Stimulated activated CD4-positive, alpha-beta T cell treated with anti-CD3 and anti-CD28 coated beads, TNF-alpha, amount 100 ng/mL, for 48 hours (primary cell): ENCODE measurements around the gene GRIFIN.
"Not testable (repeated sequence)": the region's sequence is repeated elsewhere in the genome, so short reads cannot be mapped to it uniquely, and the experiment has no call there.

Experiments
- DNase-seq, 3 donors: peaks; one replicate each; pipeline ENCODE4 v3.0.0-alpha.2; 2020; ENCODE audit warnings: low read depth in 3 of 3

GRIFIN gene

DNA sequence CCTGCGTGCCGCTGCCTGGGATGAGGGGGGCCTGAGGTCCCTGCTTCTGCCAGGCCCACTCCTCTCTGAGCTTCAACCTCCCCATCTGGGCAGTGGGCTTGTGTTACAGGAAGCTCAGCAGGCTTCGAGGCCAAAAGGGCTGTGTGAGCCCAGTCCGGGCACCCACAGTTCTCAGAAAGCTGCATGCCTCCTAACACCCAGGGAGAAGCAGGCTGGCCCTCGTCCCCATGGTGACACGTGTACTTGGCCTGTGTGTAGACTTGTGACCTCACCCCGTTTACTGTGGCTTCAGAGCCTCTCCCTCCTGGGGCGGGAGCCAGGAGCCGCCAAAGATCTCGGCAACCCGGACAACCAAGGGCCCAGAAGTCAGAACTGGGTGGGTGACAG lies 2.2 kb upstream of the GRIFIN start:
- DNase-seq: no peak

DNA sequence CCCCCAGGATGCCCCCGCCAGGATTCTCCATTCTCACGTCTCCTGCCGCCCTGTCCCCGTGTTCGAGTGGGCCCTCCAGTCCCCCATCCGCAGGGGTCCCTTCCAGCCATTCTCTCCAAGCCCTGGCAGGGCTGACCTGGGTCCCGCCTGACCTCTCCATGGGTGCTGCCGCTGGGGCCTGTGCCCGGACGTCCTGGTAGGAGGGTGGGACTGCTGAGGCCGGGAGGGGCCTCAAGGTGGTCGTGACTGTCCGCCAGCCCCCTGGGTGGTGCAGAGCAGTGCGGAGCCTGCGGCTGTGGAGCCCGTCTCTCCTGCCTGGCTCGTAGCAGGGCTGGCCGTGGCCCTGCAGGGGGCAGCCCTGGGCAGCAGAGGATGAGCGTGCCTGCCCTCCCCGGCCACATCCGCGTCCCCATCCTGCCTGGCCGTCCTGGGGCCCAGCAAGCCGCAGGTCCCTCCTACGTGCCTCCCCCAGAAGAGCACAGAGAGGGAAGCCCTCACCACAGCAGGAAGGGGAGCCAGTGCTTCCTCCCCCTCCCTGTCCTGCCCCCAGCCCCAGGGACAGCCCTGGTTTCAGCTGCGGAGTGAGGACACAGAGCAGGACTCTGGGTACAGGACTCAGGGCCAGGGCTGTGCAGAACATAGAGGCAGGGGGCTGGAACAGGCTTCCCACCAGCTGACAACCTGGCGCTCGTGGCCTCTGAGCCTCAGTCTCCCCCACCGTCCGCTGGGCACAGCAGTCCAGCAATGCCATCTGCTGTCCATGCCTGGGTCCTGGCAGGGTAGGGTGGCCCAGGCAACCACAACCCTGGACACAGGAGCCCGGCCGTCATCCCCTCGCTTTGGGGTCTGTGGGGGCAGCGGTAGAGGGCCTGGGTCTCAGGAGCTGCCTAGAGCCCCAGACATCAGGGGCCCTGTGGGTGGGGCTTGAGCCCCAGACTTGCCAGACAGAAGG lies 1.5 kb upstream of the GRIFIN start:
- DNase-seq: peak; percentile 14 to 52 (median 21)

DNA sequence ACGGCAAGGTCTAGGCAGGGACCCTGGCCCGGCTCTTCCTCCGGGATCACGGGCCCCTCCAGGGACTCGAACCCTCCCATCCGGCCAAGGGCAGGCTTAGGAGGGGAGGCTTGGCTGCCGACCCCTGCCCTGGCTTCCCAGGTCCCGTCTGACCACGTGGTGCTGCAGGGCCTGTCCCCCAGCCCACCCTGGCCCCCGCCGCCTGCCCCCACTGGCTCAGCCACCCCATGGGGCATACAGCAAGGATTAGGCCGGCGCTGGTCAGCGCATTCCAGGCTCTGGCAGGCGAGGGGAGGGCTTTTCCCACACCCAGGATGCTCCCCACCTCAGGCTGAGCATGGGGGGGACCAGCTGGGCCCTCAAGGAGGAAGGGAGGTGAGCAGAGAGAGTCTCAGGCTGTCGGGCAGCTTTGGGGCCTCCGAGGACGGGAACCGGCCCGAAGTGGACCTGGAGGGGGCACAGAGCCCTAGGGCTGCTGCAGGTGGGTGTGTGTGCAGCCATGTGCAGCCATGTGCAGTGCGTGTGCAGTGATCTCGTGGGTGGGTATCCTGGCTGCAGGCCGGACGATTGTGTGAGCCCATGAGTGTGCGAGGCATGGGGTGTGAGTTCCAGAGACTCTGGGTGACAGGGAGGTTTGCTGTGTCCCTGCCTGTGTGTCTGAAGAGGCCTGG lies 713 bp upstream of the GRIFIN start:
- DNase-seq: no peak

DNA sequence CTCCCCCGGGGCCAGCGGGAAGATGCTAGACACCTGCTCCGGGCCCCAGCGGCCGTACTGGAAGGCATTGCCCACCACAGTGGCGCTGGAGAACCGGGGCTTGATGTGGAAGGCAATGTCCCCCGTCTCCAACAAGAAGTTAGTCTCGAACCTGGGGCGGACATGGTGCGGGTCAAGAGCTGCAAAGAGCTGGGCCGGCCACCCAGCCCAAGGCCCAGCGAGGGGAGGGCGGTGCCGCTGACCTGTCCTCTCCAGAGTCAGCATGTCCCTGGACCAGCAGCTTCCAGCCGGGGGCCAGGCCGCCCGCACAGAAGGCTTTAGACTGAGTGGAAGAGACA lies 551 bp downstream of the GRIFIN start:
- no peak for DNase-seq

DNA sequence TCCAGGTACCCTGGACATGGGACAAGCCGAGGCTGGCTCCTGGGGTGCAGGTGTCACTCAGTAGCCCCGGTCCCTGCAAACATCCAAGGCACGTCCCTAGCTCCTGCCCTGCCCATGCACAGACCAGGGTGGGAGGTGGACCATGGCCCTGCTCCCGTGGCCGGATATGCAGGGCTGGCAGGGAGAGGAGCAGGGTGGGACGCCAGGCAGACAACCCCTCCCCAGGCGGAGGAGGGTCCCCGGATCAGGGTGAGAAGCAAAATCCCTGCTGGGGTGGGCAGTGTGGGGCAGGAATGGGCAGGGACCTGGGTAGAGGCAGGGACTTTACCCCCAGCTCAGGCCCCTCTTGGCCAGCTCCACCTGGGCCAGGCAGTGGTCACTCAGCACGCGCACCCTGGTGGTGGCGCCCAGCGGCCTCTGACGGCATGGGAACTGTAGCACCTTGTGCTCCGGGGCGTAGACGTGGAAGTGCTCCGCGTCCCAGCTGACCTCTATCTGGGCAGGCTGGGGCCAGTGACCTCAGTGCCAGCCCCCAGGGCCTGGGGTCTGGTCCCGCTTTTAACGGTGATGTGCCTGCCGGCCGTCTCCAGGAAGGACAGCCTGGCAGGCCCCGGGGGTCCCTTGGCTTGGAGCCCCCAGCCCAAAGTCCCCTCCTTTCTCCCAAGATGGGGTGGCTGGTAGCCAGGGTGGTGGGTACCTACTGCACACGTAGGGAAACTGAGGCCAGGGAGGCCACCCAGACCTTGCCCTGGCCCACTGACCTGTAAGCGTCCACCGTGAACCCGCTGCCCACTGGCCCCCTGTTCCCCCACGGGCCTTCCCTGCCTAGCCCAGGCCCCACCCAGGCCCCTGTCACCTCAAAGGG lies 1.2 kb downstream of the GRIFIN start:
- no peak for DNase-seq

DNA sequence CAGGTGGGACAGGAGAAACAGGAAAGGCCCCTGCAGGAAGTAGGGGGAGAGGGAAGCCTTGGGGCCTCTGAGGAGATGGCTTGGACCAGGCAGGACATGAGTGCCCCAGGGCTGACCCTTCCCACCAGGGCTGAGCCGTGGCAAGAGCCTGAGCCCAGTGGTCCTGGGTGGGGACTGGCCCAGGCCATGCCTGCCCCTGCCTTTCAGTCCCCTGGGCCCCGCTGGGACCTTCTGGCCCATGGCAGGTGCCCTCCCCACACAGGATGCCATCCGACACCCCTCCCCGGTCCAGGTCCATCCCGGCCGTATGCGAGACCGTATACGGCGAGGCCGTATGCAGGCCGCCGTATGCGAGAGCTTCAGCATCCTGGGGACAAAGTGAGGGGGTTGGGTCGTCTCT lies 2.0 kb downstream of the GRIFIN start:
- DNase-seq: no peak

DNA sequence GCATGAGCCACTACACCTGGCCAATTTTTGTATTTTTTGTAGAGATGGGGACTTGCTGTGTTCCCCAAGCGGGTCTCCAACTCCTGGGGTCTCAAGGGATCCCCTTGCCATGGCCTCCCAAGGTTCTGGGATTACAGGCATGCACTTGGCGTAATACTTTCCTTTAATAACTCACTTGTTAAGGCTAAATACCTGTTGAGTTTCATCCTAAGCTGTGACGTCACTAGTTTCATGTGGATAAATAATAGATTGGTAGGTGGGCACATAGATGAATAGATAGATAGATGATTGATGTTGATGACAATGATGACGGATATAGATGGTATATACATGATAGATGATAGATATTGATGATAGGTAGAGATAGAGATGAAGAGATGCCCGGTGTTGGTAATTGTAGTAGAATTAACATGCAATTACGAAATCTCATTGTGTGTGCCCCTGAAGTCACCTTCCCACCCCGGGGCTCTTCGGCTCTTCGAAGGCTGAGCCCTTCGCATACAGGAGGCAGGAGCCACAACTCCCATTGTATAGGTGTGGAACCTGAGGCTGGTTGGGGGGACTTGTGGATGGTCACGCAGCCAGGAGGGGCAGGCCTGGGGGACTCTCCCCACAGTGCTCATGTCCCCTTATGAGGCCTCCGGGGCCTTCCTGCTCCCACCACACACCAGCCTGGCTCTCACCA lies 2.6 kb downstream of the GRIFIN start:
- no peak for DNase-seq

DNA sequence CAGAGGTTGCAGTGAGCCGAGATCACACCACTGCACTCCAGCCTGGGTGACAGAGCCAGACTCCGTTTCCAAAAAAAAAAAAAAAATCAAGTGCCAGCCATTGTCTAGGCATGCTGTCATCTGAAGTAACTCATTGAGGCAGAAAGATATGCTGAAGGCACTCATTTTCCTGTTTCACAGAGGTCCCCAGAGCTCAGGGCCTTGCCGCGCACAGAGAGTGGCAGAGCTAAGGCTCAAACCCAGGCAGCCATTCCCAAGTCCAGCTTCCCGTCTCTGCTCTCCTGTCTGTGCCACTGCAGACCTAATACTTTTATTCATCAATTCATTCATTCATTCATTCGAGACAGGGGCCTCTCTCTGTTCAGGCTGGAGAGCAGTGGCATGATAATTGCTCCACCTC lies 3.5 kb downstream of the GRIFIN start:
- DNase-seq: no peak

DNA sequence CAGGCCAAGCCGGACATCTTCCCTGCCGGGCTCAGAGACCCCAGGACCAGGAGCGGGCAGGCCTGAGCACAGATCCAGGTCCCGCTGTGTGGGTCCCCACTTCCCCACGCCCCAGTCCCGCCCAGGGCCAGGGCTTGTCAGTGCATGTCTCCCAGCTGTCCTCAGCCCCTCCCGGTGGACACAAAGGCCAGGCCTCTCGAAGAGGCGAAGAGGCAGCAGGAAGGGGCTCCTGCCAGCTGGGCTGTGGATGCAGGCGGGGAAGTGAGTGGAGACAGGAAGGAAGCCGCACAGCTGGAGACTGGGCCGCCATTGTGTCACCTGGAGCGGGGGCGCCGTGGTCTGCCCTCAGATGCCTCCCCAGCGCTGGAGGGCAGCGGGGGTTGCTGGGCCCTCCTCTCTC lies 4.8 kb downstream of the GRIFIN start:
- no peak for DNase-seq

DNA sequence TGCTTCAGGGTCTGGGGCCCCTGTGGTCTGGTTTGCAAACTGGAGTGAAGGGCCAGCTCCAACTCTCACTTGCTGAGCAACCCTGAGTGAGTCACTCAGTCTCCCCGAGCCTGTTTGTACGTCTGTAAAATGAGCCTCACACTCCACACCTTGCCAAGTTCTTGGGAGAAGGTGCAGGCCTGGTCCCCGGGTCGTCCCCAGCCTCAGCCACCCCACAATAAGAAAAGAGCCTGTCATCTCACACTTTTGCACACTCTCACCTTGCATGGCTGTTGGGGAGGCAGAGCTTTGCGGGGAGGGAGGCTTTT lies 5.2 kb downstream of the GRIFIN start:
- DNase-seq: no peak

DNA sequence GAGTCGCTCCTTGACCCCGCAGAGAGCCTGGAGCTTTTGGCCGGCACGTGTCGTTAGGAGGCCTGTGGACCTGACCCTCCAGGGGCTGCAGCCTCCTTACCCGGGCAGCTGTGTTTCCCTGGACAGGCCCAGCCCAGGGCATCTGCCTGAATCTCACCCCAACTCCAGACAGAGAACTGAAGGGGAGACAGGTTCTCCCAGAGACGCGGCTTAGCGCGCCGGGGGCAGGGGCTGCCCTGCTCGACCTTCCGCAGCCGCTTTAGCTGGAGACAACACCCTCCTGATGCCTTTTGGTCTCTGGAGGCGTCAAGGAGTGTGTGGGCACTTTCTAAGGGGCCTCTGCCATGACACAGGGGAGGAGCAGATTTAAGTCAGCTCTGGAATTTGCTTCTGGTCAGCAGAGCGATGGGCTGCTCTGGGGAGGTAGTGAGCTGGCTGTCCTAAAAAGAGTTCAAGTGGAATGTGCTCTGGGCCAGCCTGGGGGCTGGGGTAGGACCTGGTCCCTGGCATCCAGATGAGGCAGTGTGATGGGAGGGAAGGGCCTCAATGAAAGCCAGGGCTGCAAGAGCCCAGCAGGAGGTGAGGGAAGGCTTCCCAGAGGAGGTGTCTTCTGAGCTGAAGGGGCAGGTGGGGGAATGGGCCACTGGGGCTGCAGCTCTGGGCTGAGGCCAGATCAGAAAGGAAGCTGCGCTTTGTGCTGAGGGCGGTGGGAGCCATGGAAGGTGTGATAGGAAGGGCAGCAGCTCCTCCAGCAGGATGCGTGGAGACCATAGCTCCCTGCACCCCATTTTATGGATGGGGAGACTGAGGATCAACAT lies 5.8 kb downstream of the GRIFIN start:
- DNase-seq: no peak

DNA sequence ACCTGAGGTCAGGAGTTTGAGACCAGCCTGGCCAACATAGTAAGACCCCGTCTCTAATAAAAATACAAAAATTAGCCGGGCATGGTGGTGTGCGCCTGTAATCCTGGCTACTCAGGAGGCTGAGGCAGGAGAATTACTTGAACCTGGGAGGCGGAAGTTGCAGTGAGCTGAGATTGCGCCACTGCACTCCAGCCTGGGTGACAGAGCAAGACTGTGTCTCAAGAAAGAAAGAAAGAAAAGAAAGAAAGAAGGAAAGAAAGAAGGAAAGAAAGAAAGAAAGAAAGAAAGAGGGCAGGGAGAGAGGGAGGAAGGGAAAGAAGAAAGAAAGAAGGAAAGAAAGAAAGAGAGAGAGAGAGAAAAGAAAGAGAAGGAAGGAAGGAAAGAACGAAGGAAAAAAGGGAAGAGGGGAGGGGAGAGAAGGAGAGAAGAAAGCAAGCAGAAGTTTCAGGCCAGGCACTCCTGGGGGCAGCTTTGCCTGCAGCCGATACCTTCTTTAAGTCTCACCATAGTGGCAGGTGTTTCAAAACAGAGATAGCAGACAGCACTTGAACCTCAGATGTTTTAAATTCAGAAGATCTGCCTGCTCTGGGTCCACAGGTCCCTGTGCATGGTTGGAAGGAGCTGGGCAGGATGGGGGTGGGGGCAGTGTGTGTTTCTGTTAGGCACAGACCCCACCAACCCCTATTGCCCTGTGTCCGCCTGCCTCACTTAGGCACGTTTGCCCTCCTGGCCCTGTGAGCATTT lies 6.6 kb downstream of the GRIFIN start:
- not testable (repeated sequence) for DNase-seq

DNA sequence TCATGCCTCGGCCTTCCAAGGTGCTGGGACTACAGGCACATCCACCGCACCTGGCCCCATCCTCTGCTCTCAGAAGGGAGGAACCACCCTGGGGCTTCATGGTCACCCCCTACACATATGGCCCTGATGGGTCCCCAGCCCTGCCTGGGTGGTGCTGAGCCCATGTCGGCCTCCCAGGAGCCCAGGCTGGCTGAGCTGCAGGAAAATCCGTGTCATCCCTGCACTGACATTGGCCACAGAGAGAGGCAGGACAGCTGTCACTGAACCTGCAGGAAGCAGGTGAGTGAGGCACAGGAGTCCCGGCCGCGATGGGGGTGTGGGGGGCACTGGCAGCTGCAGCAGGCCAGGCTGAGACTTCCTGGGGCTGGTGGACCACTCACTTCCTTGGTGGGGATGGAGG lies 8.0 kb downstream of the GRIFIN start:
- DNase-seq: no peak

DNA sequence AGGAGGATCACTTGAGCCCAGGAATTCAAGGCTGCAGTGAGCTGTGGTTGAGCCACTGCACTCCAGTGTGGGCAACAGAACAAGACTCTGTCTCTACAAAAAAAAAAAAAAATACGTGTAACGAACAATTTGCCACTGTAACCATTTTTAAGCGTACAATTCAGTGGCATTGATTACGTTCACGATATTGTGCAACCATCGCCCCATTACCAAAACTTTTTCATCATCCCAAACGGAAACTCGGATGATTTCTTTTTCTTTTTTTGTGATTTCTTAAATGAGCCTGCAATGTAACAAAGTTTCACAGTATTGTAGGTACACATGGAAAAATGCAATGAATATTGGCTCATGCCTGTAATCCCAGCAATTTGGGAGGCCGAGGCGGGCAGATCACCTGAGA lies 9.5 kb downstream of the GRIFIN start:
- DNase-seq: no peak

DNA sequence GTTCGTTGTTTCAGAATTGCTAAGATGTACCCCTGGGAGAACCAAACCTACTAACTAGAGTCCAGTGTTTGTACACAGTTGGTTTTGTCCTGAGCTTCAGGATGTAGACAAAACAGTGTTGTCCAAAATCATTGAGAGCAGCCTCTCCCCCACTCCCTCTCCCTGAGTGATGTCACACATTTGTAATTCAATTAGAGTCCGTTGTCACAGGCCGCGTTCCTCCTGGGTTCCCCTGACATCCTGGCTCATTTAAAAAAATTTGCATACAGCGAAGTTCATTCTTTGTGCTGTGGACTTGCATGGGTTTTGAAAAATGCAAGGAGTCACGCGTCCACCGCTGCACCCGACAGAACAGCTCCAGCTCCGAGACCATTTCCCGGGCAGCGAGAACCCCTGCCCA lies 10.3 kb downstream of the GRIFIN start:
- DNase-seq: no peak

DNA sequence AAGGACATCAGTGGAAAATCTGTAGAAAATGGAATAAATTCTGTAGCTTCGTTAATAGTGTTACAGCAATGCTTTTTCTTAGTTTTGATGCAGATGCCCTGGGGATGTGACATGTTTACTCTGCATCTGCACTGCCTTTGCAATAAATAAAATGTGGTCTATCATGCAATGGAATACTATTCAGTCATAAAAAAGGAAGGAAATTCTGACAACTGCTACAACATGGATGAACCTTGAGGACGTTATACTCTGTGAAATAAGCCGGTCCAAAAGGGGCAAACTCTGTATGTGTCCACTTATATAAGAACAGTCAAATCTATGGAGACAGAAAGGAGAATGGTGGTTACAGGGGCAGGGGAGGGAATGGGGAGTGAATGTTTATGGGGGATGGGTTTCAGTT lies 13.5 kb downstream of the GRIFIN start:
- no peak for DNase-seq

DNA sequence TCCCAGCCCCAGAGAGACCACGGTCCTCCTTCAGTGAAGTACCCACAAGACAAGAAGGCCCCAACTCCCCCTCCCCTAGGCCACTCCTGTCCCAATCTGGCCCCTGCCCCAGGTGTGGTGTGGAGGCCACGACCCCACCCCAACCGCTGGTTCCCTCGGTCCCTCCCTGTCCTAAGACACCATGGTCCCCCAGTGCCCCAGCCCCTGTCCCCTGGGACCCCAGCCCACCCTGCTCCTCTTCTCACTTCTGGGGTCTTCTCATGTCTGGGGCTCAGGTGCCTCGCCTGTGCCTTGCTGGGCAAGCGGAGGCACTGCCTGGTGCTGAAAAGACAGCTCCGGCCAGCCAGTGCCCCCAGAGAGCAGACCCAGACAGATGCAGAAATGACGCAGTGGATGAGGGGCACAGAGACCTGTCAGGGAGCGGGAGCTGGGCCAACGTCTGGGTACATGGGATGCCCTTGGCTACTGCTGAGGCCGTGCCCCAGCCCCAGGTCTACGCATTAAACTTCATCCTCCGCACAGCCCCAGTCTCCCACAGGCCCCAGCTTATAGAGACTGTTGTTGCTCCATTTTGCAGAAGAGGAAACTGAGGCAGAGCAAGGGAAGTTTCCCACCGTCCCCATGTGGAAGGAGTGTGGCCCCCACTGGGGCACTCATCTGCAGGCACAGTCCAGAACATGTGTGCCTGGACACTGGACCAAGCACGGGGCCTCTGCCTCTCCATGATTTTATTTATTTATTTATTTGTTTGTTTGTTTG lies 14.8 kb downstream of the GRIFIN start:
- no peak for DNase-seq

DNA sequence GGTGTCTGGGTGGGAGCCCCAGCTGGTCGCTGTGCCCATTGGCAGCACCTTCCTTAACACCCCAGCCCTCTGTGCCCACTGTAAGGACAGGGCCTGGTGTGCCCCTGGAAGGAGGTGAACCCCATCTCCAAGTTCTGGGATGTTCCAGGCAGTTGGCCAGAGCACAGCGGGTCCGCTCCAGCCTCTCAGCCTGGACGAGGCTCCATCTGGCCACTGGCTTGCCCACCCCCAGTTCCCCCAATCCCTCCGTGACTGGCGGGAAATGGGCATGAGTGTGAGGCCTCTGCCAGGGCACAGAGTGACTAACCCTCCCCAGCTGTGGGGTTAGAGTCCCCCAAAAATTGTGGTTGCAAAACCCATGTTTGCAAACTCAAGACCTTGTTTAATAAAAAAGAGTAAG lies 15.6 kb downstream of the GRIFIN start:
- DNase-seq: no peak

DNA sequence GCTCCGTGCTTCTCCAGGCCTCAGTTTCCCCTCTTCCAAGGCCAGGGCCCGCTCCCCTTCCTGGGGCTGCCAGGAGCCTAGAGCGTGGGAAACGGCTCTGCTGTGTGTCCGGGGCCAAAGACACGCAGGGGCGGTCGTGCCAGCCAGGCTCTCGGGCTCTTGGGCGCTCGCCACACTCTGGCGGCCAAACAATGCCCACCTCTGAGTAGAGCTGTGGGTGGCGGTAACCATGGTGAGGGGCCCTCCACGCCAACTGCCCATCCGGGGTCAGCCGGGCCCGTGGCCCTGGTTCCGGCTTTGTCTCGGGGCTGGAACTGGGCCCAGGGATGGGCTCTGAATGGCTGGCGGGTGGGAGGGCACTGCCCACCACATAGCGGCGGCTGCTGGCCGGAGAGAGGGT lies 16.0 kb downstream of the GRIFIN start:
- DNase-seq: no peak

DNA sequence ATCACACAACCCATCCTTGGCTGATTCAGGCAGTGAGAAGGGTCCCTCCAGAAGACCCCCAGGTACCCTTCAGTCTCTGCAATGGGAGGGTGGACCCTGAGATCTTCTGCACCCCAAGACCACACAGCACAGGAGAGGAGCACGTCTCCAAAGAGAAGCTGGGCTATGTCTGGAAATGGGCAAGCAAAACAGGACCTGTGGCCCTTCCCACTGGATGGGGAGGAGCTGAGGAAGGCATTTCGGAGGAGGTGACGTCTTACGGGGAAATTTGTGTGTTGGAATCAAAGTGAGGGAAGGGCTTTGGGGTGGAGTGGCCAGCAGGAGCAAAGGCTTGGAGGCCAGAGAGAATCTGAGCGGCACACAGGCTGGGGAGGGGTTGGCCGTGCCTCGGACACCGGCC lies 16.5 kb downstream of the GRIFIN start:
- no peak for DNase-seq
